GM19395 (cell line): ENCODE measurements around the gene DIO3.
A peak's percentile ranks its signal among the peaks of the same experiment; 100 is the strongest.

ENCODE experiments used
- ATAC-seq: cut with Tn5 transposase; IDR thresholded peaks from one replicate; pipeline ENCODE4 v1.9.1; 2021; ENCODE audit warnings: mild to moderate bottlenecking, moderate library complexity; ENCODE audit not compliant: unreplicated experiment

The DIO3 gene

DNA sequence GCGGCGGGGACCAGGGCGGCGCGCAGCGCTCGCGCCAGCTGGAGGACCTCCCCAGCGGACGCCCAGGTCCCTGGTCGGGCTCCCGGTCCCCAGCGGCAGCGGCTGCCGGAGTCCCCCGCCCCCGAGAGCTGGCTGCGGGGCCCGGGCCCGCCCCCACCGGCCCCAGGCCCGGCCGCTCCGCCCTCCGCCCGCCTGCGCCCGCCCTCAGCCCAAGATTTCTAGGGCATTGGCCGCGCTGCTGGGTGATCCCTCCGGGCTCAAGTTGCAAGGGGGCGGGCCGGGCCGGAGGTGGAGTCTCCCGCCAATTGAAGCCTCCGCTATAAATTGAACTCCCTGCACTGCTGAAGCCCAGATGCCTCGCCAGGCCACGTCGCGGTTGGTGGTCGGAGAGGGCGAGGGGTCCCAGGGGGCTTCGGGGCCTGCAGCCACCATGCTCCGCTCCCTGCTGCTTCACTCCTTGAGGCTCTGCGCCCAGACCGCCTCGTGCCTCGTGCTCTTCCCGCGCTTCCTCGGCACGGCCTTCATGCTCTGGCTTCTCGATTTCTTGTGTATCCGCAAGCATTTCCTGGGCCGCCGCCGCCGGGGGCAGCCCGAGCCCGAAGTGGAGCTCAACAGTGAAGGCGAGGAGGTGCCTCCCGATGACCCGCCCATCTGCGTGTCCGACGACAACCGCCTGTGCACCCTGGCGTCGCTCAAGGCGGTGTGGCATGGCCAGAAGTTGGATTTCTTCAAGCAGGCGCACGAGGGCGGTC, at the start of gene DIO3:
Gene DIO3, plus strand, starts transcription at position 351 of the 752 bp plus-strand sequence.
- no peak for ATAC-seq

- ATAC-seq, result no peak
These were observed 49.5 kb upstream of the DIO3 start for GRCh38 chr14:101511620-101512375.

GRCh38 chr14:101512376-101512695, 49.0 kb upstream of the DIO3 start:
- no peak for ATAC-seq

- no peak for ATAC-seq
These were observed 47.2 kb upstream of the DIO3 start for GRCh38 chr14:101514136-101514535.

DNA sequence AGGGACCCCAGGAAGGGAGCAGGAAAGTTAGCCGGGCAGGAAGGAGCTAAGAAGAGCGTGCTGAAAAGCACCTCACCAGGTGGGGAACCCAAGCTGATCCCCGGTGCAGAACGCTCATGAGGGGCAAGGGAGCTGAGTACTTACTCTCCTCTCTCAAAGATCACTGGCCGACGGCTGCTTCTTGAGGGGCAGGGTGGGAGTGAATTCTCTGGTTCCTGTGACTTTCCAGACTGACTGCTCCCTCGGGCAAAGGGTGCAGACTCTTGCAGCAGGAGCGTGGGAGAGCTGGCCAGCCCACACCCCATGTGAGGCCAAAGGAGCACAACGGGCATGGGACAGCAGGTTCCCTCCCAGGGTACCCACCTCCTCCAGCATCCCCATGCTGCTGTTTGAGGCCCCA, 44.9 kb upstream of the DIO3 start:
- ATAC-seq, result no peak

DNA sequence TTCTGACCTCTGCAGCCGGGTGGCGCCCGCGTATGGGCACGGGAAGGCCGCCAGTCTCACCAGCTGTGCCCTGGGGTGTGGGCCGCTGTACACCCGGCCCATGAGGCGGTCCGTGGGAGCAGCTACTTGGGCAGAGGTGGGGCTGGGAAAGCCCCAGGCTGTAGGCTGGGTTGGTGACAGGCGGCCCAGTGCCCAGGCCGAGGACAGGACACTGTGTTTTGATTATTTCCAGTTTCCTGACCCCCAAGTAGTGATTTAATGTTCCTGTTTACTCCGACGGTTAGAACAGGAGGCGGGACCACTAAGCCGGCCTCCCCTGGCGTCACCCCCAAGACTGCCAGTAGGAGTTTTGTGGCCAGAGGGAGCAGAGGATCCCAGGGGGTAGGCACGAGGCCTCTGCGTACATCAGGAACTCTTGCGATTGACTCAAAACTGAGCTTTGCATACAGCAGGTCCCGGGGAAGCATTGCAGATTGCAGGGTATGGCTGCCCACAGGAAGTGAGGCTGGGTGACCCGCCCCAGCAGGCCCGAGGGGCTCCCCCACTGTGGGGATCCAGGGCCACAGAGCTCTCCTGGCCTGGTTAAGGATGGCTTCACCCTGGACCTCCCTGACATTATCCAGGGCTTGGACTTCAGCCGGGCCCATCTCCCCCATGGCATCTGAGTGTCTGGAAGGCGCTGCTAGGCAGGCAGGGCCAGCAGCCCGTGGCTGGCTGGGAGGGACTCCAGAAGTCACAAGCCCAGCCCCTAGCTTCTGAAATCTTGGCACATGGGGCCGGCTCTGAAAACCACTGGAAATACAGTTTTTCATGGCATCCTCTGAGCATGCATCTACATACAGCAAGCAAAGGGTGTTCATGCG, 42.5 kb upstream of the DIO3 start:
- no peak for ATAC-seq

- ATAC-seq, result no peak
These were observed 40.4 kb upstream of the DIO3 start for GRCh38 chr14:101520621-101521472.

DNA sequence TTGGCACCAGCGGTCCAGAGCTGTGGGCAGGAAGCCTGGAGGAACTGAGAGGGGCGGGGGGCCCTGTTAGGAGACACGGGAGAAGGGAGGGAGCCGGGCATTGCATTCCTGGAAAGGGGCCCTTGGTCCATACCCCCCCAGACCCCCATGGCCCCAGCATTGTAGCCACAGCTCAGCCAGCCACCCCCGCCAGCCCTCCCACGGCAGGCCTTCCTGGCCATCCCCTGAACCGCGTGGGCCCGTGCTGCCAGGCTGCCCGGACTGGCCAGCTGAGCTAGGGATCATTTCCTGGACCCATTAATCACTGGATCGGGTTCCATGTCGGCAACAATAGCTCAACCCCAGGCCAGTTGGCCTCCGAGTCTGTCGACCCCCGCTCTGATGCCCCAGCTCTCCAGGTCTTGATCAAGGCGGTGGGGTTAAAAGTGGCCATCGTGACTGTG, 39.8 kb upstream of the DIO3 start:
- no peak for ATAC-seq

- ATAC-seq, result no peak
These were observed 39.3 kb upstream of the DIO3 start for GRCh38 chr14:101521978-101522377.

GRCh38 chr14:101525640-101526527, 35.4 kb upstream of the DIO3 start:
- ATAC-seq, result no peak

DNA sequence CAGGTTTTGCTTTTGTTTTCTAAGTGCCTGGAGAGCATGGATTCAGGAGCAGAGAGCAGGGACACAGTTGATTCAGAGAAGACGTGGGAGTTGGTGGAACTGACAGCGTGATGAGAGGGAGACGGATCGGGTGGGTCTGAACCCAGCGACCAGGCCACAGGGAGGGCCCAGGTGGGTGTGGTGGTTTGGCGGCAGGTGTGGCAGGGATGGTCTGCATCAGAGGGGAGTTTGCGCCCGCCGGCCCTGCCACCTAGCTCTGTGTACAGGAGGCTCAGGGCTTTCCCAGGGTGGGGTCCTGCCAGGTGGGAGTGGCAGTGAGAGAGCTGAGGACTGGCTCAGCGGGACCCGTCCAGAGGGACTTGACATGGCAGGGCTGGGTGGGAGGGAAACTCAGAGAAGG, 33.3 kb upstream of the DIO3 start:
- ATAC-seq, result no peak

DNA sequence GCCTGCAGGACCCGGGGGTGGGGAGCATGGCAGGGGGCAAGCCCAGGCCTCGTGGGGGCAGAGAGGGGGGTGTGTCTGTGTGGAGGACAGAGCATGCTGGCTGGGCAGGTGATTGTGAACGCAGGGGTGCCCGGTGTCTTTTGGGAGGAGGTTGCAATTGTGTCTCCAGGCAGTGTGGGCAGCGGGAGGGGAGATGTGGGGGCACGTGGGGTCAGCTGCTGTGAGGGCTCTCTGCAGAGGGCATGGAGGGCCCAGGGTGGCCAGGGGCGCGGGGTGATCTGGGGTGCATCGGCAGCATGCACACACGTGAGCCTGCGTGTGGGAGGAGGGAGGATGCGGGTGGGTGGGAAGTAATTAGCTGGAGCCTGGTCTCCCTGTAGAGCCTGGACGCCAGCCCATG, 32.2 kb upstream of the DIO3 start:
- ATAC-seq, result no peak

GRCh38 chr14:101534198-101534597, 27.1 kb upstream of the DIO3 start:
- ATAC-seq, result no peak

GRCh38 chr14:101535232-101535631, 26.1 kb upstream of the DIO3 start:
- peak; percentile 69 for ATAC-seq

- ATAC-seq, result no peak
These were observed 25.5 kb upstream of the DIO3 start for GRCh38 chr14:101535701-101536207.

GRCh38 chr14:101537286-101537685, 24.0 kb upstream of the DIO3 start:
- ATAC-seq, result no peak

GRCh38 chr14:101538878-101539277, 22.4 kb upstream of the DIO3 start:
- no peak for ATAC-seq

- ATAC-seq, result no peak
These were observed 21.4 kb upstream of the DIO3 start for GRCh38 chr14:101539880-101540279.
